Measurements from ENCODE around the gene PI16.
A peak's percentile ranks its signal among the peaks of the same experiment; 100 is the strongest.

Gene PI16

GRCh38 chr6:36957773-36958271 lies 3.3 kb downstream of the PI16 start:
- FAIRE-seq, result no peak
- no peak for DNase-seq (ENCODE audit: low spot score)

GRCh38 chr6:36958775-36959554 lies 4.4 kb downstream of the PI16 start:
- no peak for DNase-seq (ENCODE audit: low spot score)
- no peak for FAIRE-seq

- no peak for FAIRE-seq
These were observed 5.2 kb downstream of the PI16 start for GRCh38 chr6:36959555-36960250.

GRCh38 chr6:36961441-36962435 lies 7.2 kb downstream of the PI16 start:
- no peak for DNase-seq (ENCODE audit: low spot score)
- FAIRE-seq, result no peak

More at GRCh38 chr6:36959555-36960250, 5.2 kb downstream of the PI16 start:
- no peak for DNase-seq (ENCODE audit: low spot score)

DNA sequence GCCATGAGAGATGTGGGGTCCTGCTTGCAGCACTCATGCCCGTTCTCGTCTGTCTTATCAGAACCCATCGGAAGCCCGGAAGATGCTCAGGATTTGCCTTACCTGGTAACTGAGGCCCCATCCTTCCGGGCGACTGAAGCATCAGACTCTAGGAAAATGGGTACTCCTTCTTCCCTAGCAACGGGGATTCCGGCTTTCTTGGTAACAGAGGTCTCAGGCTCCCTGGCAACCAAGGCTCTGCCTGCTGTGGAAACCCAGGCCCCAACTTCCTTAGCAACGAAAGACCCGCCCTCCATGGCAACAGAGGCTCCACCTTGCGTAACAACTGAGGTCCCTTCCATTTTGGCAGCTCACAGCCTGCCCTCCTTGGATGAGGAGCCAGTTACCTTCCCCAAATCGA lies 8.3 kb downstream of the PI16 start:
- no peak for FAIRE-seq
- DNase-seq (ENCODE audit: low spot score), result no peak

- DNase-seq (ENCODE audit: low spot score) (peak; percentile 53), FAIRE-seq (no peak)
These were observed 9.1 kb downstream of the PI16 start for GRCh38 chr6:36963451-36964290.

DNA sequence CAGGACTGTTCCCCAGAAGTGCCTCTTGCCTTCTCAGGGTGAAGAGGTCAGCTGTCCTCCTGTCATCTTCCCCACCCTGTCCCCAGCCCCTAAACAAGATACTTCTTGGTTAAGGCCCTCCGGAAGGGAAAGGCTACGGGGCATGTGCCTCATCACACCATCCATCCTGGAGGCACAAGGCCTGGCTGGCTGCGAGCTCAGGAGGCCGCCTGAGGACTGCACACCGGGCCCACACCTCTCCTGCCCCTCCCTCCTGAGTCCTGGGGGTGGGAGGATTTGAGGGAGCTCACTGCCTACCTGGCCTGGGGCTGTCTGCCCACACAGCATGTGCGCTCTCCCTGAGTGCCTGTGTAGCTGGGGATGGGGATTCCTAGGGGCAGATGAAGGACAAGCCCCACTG lies 9.8 kb downstream of the PI16 start:
- DNase-seq (ENCODE audit: low spot score), result no peak
- FAIRE-seq, result no peak

GRCh38 chr6:36964908-36965307 lies 10.4 kb downstream of the PI16 start:
- FAIRE-seq (no peak), DNase-seq (ENCODE audit: low spot score) (no peak)

DNA sequence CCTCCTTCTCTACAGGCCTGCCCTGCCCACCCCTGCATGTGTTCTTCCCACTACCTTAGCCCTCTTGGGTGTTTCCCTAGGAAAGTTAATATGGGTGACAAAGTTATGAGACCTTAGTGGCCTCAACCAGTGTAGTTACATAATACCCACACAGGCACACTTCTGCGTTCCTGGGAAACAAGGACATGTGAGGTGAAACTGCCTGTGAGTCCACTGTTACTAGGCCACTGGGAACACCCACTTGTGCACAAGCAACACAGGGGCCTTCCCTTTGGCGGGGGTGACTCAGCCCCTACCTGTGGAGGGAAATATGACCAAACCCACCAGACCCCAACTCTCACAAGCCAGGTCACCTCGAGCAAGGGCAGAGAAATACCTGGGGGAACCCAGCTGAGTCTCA lies 12.8 kb downstream of the PI16 start:
- DNase-seq (ENCODE audit: low spot score) (no peak), FAIRE-seq (no peak)

GRCh38 chr6:36967757-36968156 lies 13.2 kb downstream of the PI16 start:
- no peak for FAIRE-seq
- no peak for DNase-seq (ENCODE audit: low spot score)

DNA sequence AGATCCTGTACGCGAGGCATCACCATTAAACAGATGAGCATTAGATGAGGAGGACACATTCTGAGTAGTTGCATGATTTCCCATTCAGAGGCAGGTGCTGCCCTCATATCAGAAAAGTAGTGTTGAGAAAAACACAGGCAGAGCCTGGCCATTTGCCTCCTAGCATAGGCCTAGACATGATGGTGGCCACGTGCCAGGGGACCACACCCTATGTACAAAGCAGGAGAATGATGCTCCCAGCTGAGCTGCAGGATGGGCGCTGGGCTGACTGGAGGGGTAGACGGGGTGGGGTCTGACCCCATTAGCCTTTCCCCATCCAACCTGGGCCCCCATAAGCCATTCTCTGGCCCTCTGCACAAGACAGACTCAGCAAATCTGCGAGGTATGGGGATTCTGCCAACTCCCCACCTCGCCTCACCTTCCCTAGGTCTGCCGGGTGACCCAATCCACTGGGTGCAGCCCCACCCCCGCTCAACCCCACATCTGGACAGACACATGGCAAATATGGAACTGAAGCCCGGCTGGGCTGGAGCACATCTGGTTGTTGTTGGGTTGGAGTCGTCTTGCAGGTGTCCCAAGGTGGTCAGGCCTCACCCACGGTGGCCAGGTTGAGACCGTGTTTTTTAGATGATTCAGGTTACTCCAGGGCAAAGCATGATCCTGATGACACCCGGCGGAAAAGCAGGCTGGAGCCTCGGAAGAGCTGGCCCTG lies 13.9 kb downstream of the PI16 start:
- FAIRE-seq (no peak), DNase-seq (ENCODE audit: low spot score) (no peak)

GRCh38 chr6:36969240-36969691 lies 14.7 kb downstream of the PI16 start:
- DNase-seq (ENCODE audit: low spot score), result no peak
- FAIRE-seq, result no peak

DNA sequence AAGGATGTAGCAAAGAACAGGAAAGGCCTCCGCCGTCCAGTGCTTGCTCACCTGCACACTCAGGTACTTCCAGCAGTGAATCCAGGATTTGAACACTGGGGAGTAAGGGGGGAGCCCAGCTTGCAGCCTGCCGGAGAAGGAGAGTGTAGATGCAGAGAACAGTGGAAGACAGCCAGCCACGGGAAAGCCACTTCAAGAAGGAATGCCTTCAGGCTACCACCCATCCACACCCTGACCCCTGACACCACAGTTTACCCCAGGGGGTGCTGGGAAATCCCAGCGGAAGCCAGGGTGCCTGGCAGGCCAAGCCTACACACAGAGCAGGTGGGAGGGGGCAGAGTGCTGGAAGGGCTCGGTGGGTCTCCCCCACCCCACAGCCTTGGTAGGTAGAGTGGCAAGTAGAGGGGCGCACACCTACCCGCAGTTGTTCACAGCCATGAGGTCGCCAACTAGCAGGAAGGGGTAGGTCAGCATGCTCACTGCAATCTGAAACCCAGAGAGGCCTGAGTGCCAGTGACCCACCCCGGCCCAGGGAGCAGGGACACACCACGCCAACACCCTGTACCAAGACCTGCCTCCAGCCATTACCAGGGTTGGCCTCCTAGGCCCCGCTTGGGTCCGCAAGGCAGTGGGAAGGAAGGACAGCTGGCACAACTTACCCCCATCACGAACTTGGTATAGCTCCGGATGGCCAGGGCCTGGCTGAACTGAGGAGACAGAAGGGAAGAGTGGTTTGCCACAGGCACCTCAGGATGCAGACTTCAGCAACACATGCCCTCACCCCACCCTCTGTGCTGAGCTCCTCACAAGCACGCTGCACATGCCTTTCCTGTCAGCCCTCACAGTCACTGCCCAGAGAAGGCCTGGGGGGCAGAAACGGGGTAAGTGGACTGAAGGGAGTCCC lies 15.7 kb downstream of the PI16 start:
- FAIRE-seq (no peak), DNase-seq (ENCODE audit: low spot score) (no peak)

DNA sequence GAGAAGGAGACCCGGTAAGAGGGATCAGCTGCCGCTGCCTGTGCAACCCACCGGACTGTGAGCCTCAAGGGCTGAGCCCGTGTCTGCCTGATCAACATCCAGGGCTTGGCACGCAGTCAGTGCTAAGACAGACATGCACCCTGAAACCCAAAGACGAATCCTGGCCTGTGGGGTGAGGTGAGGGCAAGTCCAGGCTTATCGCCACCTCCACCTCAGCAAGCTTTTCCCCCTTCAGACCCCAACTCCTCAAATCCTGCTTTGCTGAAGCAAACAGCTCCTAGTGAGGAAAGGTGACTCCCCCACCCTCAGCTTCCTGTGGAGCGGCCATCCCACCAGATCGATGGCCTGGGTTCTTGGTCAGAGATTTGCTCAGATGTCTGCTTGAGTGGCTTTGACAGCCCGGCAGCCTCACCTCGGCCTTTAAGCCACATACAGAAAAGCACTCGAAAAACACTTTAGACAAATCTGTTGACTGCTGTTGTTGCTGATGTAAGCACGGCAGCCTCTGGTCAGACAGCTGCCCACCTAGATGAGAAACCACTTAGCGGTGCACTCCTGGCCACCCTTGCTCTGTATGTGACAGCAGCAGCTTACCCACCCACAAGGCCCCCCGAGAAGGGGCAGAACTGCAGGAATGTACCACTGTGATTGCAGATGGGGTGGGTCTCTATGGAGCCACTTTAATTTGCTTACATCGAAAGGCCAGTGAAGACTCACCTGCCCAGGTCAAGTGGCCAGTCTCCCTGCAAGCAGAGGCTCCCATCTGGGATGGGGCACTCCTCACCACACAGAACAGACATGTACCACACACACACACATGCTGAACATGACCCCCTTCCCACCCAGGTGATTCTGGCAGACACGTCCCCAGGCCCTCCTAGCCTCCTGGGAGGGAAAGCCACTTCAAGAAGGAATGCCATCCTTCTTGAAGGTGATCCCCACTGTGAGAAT lies 16.6 kb downstream of the PI16 start:
- DNase-seq (ENCODE audit: low spot score), result no peak
- no peak for FAIRE-seq

- FAIRE-seq, result no peak
- DNase-seq (ENCODE audit: low spot score), result no peak
These were observed 17.6 kb downstream of the PI16 start for GRCh38 chr6:36971921-36972673.

GRCh38 chr6:36973190-36973589 lies 18.7 kb downstream of the PI16 start:
- FAIRE-seq (no peak), DNase-seq (ENCODE audit: low spot score) (no peak)

- DNase-seq (ENCODE audit: low spot score) (no peak), FAIRE-seq (no peak)
These were observed 19.1 kb downstream of the PI16 start for GRCh38 chr6:36973647-36974046.
